Parathyroid adenoma (tissue), 2 donors: ENCODE measurements around the gene GPR37L1.

Source experiments
- H2AFZ ChIP-seq: fragments of 300-600 bp; sonication (generic); one replicate; pipeline ENCODE4 v1.7.0; 2017; ENCODE audit warnings: antibody characterized with exemption, mild to moderate bottlenecking
- H3K27ac ChIP-seq: fragments of 300-600 bp; sonication (generic); one replicate; pipeline ENCODE4 v1.7.0; 2017
- H3K27me3 ChIP-seq: fragments of 300-600 bp; sonication (generic); one replicate; pipeline ENCODE4 v1.7.0; 2017; ENCODE audit warnings: low read length; ENCODE audit not compliant: control insufficient read depth, insufficient read depth
- H3K36me3 ChIP-seq: fragments of 300-600 bp; sonication (generic); one replicate; pipeline ENCODE4 v1.7.0; 2017; ENCODE audit warnings: low read length; ENCODE audit not compliant: control insufficient read depth, insufficient read depth
- H3K4me1 ChIP-seq: fragments of 300-600 bp; sonication (generic); one replicate; pipeline ENCODE4 v1.7.0; 2017; ENCODE audit warnings: control low read depth
- H3K4me2 ChIP-seq: fragments of 300-600 bp; sonication (generic); one replicate; pipeline ENCODE4 v1.7.0; 2017; ENCODE audit warnings: low read length
- H3K4me3 ChIP-seq: fragments of 300-600 bp; sonication (generic); one replicate; pipeline ENCODE4 v1.7.0; 2017; ENCODE audit warnings: low read depth, low read length
- H3K79me2 ChIP-seq: fragments of 300-600 bp; sonication (generic); one replicate; pipeline ENCODE4 v1.7.0; 2017; ENCODE audit warnings: control low read depth
- H3K9ac ChIP-seq: fragments of 300-600 bp; sonication (generic); one replicate; pipeline ENCODE4 v1.7.0; 2017; ENCODE audit warnings: mild to moderate bottlenecking
- H3K9me3 ChIP-seq: fragments of 300-600 bp; sonication (generic); one replicate; pipeline ENCODE4 v1.7.0; 2017; ENCODE audit warnings: low read length; ENCODE audit not compliant: control insufficient read depth
- CTCF ChIP-seq: fragments of 300-600 bp; sonication (generic); IDR thresholded peaks from one replicate; pipeline ENCODE4 v1.7.0; 2017; ENCODE audit warnings: antibody characterized with exemption, mild to moderate bottlenecking
- donor health status: primary hyperparathyroidism.

GPR37L1 gene

GRCh38 chr1:202125611-202126010, 2.9 kb downstream of the GPR37L1 start:
- H3K9me3 ChIP-seq = no peaks in the 10 kb centered on the region
- no peak overlapping the region for H3K9ac ChIP-seq
- H3K4me1 ChIP-seq = no peaks in the 10 kb centered on the region
- no peak overlapping the region for H3K4me3 ChIP-seq
- H3K4me2 ChIP-seq = no peak overlapping the region
- TF ChIP-seq CTCF = no peak
- H3K27me3 ChIP-seq = no peaks in the 10 kb centered on the region
- no peak overlapping the region for H3K27ac ChIP-seq
- no peaks in the 10 kb centered on the region for H3K36me3 ChIP-seq
- H2AFZ ChIP-seq = no peak overlapping the region
- H3K79me2 ChIP-seq = no peaks in the 10 kb centered on the region

- no peak overlapping the region for H3K4me3 ChIP-seq
- H3K27ac ChIP-seq = no peak overlapping the region
- H3K9me3 ChIP-seq = no peaks in the 10 kb centered on the region
- H3K27me3 ChIP-seq = no peaks in the 10 kb centered on the region
- H3K4me2 ChIP-seq = no peak overlapping the region
- TF ChIP-seq CTCF = no peak
- H2AFZ ChIP-seq = no peak overlapping the region
- no peaks in the 10 kb centered on the region for H3K4me1 ChIP-seq
- H3K79me2 ChIP-seq = no peaks in the 10 kb centered on the region
- H3K9ac ChIP-seq = no peak overlapping the region
- no peaks in the 10 kb centered on the region for H3K36me3 ChIP-seq
Observed at GRCh38 chr1:202126426-202126825, 3.7 kb downstream of the GPR37L1 start.

DNA sequence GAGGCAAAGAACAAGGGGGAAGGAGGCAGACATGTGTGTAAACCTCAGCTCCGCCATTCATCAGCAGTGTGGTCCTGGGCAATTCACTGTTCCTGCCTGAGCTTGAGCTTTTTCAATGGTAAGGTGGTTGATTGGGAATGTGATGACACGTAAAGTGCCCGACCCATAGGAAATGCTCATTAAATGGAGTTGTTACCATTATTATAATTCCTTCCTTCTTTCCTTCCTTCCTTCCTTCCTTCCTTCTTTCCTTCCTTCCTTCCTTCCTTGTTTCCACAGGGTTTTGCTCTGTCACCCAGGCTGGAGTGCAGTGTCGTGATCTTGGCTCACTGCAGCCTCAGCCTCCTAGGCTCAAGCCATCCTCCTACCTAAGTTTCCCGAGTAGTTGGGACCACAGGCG, 4.3 kb downstream of the GPR37L1 start:
- Histone ChIP-seq H3K9ac (no peak overlapping the region), H3K4me1 (peaks cover under 1% of the 10 kb centered on the region), H3K79me2 (no peaks in the 10 kb centered on the region), H3K27me3 (no peaks in the 10 kb centered on the region), H3K4me3 (no peak overlapping the region), H3K4me2 (no peak overlapping the region), H3K27ac (no peak overlapping the region), H3K36me3 (no peaks in the 10 kb centered on the region), H3K9me3 (no peaks in the 10 kb centered on the region), H2AFZ (no peak overlapping the region)
- TF ChIP-seq CTCF = no peak

DNA sequence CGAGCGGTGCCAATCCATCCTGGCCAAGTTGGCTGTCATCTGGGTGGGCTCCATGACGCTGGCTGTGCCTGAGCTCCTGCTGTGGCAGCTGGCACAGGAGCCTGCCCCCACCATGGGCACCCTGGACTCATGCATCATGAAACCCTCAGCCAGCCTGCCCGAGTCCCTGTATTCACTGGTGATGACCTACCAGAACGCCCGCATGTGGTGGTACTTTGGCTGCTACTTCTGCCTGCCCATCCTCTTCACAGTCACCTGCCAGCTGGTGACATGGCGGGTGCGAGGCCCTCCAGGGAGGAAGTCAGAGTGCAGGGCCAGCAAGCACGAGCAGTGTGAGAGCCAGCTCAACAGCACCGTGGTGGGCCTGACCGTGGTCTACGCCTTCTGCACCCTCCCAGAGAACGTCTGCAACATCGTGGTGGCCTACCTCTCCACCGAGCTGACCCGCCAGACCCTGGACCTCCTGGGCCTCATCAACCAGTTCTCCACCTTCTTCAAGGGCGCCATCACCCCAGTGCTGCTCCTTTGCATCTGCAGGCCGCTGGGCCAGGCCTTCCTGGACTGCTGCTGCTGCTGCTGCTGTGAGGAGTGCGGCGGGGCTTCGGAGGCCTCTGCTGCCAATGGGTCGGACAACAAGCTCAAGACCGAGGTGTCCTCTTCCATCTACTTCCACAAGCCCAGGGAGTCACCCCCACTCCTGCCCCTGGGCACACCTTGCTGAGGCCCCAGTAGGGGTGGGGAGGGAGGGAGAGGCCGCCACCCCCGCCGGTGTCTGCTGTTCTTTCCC, 5.3 kb downstream of the GPR37L1 start:
- TF ChIP-seq CTCF = no peak
- no peaks in the 10 kb centered on the region for H3K79me2 ChIP-seq
- H3K36me3 ChIP-seq = no peaks in the 10 kb centered on the region
- no peak overlapping the region for H3K27ac ChIP-seq
- no peak overlapping the region for H2AFZ ChIP-seq
- H3K4me3 ChIP-seq = no peak overlapping the region
- H3K9ac ChIP-seq = no peak overlapping the region
- H3K4me2 ChIP-seq = no peak overlapping the region
- H3K9me3 ChIP-seq = no peaks in the 10 kb centered on the region
- no peaks in the 10 kb centered on the region for H3K27me3 ChIP-seq
- H3K4me1 ChIP-seq = peaks cover 9% of the 10 kb centered on the region
